Right cardiac atrium (tissue), 5 donors: ENCODE data around the gene STARD10. TPM values are rescaled to one million over a fixed set of nuclear protein-coding genes. Genes with fewer than 3 reads are reported as not detected.

ENCODE experiments used
- ATAC-seq, 2 donors: fragments of 200-7000 bp; cut with Tn5 transposase; one replicate each; pipeline versions ENCODE4 v1.8.0 to v1.9.1; 2020; ENCODE audit warnings: moderate library complexity in 2 of 2, mild to moderate bottlenecking in 1 of 2
- DNase-seq, 3 donors: peaks; one replicate each; pipeline ENCODE4 v3.0.0-alpha.2; 2020
- H3K27ac ChIP-seq: one replicate; pipeline ENCODE4 v1.5.1; 2013; ENCODE audit warnings: mild to moderate bottlenecking, low read length, control low read depth, moderate library complexity
- H3K27me3 ChIP-seq: one replicate; pipeline ENCODE4 v1.6.1; 2013; ENCODE audit not compliant: control insufficient read depth, insufficient read depth
- H3K4me1 ChIP-seq: one replicate; pipeline ENCODE4 v1.6.1; 2013; ENCODE audit warnings: low read length; ENCODE audit not compliant: control insufficient read depth, insufficient read depth
- H3K4me3 ChIP-seq: one replicate; pipeline ENCODE4 v1.5.1; 2013; ENCODE audit warnings: low read length, control low read depth
- H3K9me3 ChIP-seq: one replicate; pipeline ENCODE4 v1.6.1; 2013; ENCODE audit warnings: low read length; ENCODE audit not compliant: control insufficient read depth
- WGBS: extraction: QIAGEN DNeasy Blood & Tissue Kit; methylation state at CpG from one replicate; pipeline ENCODE4 v1.1.7; 2013; 5-methylcytosine and 5-hydroxymethylcytosine counted together
- intact Hi-C, 4 donors: fragments of 100-400 bp; cut with DNase I; formaldehyde crosslinking; loops; one replicate each; pipeline versions ENCODE4 v1.11.0 to v1.14.0; 2022 to 2023
- polyA plus RNA-seq: library from polyadenylated mRNA; stranded (reverse); fragments of 200-250 nt; gene quantifications from one replicate; pipeline ENCODE4 v1.2.3, GENCODE V29; 2013
- total RNA-seq, 4 donors: library from RNA; stranded (reverse); fragmentation: NEBNext Ultra II Directional; extraction: Animal tissue kit (Norgen Biotek cat#: 25700); gene quantifications; one replicate each; pipeline ENCODE4 v1.2.1, GENCODE V29; 2021
- donor health status: healthy with polysubstance abuse.
- donor health status: DM: no; HTN: yes; CAD: no.
- donor health status: DM: no; HTN: no; CAD: no.
- donor health status: DM: no; HTN: yes; CAD: no; lungs with severe emphysema.
- donor health status: DM: yes; HTN: yes; CAD: no.

The STARD10 gene
- total and polyA plus RNA-seq, 5 donors = 88.9 to 228 (median 122) TPM

DNA sequence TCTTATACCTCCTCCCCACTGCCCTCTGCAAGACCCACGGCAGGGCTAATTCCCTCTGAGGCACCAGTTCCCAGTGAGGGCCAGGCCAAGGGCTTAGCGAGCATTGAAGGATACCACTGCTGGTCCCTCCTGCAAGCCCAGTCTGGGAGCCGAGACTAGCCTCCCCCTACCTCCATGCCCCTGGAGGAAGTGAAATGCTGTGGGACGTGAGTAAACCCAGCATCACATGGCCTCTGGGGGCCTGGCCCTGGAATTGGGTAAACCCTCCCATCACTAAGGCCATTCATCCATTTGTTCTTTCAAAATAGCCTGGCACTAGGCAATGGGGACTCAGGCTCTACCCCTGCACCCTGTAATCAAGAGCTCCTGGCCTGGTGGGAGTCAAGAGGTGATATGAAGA lies 66.3 kb downstream of the STARD10 start:
- 42% methylated on average over 4 of the region's 4 CpGs for WGBS
- Histone ChIP-seq H3K27me3 (no peaks in the 10 kb centered on the region), H3K9me3 (no peaks in the 10 kb centered on the region), H3K4me3 (no peak overlapping the region), H3K27ac (no peak overlapping the region), H3K4me1 (peaks cover 7% of the 10 kb centered on the region)
- intact Hi-C loops = loop anchor here (2.0 to 10.0 kb wide), 4 partner anchors 65 to 457 kb away; partner anchors contain the start of gene STARD10 (in 2 of the 4)
- peak in 2 of 3 donors; percentile 33 for DNase-seq
- ATAC-seq = no peak

DNA sequence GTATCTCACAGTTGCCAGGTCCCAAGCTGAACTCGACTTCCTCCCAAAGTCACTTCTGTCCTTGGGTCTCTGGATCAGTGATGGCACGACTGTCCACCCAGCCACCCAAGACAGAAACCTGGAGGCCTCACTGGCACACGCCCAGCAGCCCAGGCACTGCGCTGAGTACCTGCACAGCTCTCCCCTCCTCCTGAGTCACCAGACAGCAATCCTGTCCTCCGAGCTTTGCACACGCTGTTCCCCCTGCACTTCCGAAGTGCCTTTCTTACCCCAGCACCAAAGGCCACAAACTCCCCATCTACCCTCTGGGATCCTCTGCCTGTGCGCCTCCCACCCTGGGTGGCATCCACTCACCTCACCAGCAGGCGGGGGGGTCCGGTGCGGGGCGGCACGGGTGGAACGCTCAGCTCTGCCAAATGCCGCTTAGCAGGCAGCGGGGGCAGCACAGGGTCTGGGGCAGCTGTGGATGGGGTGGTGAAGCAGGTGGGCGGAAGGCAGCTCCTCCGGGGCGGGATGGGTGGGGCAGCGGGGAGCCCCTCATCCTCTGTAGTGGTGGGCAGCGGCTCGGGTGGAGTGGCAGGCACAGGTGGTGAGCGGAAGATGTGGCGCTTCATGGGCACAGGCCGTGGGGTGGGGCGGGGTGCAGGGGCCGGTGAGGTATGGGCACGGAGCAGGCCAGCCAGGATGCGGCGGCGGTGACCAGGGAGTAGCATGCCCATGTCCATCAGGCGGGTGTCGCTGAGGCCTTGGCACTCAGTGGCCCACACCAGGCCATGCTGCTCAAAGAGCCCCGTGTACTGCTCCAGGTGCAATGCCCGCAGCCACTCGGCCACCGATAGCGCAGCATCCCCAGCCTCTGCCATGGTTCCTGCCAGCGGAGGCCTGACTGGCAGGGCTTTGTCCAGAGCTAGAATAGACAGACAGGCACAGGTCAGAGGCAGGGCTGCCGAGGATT lies 67.3 kb downstream of the STARD10 start:
- ATAC-seq (no peak), DNase-seq (peak in 2 of 3 donors; percentile 11 to 67)
- no peaks in the 10 kb centered on the region for H3K27me3 ChIP-seq
- no peaks in the 10 kb centered on the region for H3K9me3 ChIP-seq
- no peak overlapping the region for H3K27ac ChIP-seq
- H3K4me1 ChIP-seq = peaks cover 7% of the 10 kb centered on the region
- no peak overlapping the region for H3K4me3 ChIP-seq
- 92% methylated on average over 40 of the region's 40 CpGs for WGBS
- intact Hi-C loops = loop anchor here (2.0 to 10.0 kb wide), 4 partner anchors 66 to 458 kb away; partner anchors contain the start of gene STARD10 (in 2 of the 4)

DNA sequence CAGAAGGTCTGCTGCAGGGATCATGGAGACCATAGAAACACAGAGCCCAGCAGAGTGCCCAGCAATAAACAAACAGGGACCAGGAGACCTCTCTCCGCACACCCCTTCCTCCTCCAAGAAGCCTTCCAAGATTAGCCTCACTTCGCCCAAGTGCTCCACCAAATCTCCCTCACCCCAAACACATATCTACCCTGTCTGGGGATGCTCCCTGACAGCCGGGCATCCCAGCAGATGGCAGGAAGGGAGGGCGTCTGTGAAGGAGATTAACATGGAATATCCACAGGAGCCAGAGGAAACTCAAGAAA lies 68.2 kb downstream of the STARD10 start:
- Histone ChIP-seq H3K4me3 (no peak overlapping the region), H3K27me3 (no peaks in the 10 kb centered on the region), H3K4me1 (peaks cover 7% of the 10 kb centered on the region), H3K9me3 (no peaks in the 10 kb centered on the region), H3K27ac (no peak overlapping the region)
- DNase-seq (peak in 2 of 3 donors; percentile 13), ATAC-seq (no peak)
- WGBS = 75% methylated on average over 4 of the region's 4 CpGs
- intact Hi-C loops = loop anchor here (2.0 to 10.0 kb wide), 5 partner anchors 67 to 459 kb away; partner anchors contain the start of gene STARD10 (in 2 of the 4)

DNA sequence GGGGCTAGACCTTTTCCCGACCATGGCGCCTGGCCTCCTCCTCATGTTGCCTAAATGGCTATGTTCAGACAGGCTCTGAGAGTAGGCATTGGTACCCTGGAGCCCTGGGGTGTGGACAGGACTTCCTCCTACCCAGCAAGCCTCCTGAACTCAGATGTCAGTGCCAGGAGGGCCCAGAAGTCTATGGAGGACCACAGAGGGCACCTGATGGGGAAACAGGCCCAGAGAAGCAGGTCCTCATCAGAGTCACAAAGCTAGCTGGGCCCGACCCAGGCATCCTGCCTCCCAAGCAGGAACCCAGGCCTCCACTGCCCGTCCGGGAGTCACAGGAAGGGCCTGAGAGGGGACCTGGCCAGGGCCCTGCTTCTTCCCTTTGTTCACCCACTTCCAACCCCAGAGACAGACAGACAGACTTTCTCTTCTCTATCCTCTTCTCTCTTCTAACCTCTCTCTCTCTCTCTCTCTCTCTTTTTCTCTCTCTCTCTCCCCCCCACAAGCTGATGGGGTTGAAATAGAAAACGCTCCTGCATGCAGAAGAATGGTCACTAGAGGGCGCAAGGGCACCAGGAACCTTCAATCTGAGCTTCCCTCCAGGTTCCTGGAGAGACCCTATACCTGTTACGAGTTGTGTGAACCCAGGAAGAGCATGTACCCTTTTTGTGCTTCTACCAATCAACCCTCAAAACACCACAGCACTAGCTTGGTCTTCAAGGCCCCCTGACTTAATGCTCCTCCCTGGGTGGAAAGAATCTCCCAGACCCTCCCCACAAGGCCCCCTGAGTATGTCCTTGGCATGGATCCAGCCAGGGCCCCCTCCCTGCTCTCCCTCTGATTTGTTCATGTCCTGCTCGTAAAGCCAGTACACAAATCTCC lies 68.8 kb downstream of the STARD10 start:
- Histone ChIP-seq H3K27me3 (no peaks in the 10 kb centered on the region), H3K9me3 (no peaks in the 10 kb centered on the region), H3K4me1 (peaks cover 11% of the 10 kb centered on the region), H3K27ac (no peak overlapping the region), H3K4me3 (no peak overlapping the region)
- DNase-seq = peak; percentile 70 to 83 (median 78)
- WGBS = 47% methylated on average over 9 of the region's 9 CpGs
- no peak for ATAC-seq
- intact Hi-C loops = loop anchor here (2.0 to 10.0 kb wide), 4 partner anchors 67 to 460 kb away; partner anchors contain the start of gene STARD10 (in 2 of the 4)

DNA sequence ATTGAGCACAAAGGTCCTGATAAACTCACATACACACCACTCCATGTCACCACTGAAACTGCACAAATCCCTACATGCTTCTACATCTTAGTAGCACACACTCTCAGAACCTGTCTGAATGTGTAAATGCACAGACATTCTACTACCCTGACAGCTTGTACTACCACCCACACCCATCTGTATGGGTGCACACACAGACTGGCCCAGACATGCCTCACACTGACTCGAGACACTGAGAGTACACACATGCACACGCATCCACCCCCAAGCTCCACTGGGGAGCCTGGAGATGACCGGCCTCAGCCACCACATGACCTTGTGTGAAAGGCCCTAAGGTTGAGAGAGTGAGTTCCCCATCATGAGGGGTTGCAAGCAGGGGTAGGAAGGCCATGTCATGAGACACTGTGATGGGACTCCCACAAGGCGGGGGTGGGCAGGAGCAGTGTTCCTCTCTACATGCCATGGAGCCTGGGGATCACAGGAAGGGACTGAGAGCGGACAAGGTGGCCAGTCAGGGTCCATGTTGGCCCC lies 69.8 kb downstream of the STARD10 start:
- no peak for ATAC-seq
- H3K27ac ChIP-seq = no peak overlapping the region
- intact Hi-C loops = loop anchor here in 2 of 4 donors (2.0 to 10.0 kb wide), 3 partner anchors 69 to 461 kb away; no protein-coding TSS in a partner anchor
- DNase-seq = peak in 2 of 3 donors; percentile 11 to 30
- peaks cover 19% of the 10 kb centered on the region for H3K4me1 ChIP-seq
- H3K4me3 ChIP-seq = no peak overlapping the region
- no peaks in the 10 kb centered on the region for H3K27me3 ChIP-seq
- no peaks in the 10 kb centered on the region for H3K9me3 ChIP-seq
- WGBS = 89% methylated on average over 5 of the region's 5 CpGs

DNA sequence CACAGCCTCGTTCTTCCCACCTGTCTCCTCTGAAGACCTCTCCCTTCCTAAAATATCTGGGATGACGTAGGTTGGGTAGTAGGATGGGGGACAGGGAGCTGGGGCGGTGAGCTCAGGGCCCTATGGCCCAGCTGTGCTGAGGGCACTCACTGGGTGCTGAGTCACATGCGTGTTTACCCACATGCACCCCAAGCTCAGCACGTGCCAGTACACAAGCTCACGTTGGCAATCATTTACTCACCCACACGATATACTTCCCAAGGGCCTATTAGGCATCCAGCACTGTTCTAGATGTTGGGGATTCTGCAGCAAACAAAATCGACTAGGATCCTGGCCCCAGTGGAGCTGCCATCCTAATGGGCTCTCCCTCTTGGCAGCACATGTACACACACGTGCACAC lies 70.3 kb downstream of the STARD10 start:
- H3K4me3 ChIP-seq = no peak overlapping the region
- ATAC-seq = no peak
- H3K27me3 ChIP-seq = no peaks in the 10 kb centered on the region
- 80% methylated on average over 9 of the region's 9 CpGs for WGBS
- H3K27ac ChIP-seq = no peak overlapping the region
- H3K9me3 ChIP-seq = no peaks in the 10 kb centered on the region
- intact Hi-C loops = loop anchor here in 2 of 4 donors (10.0 kb wide), 2 partner anchors 451 to 461 kb away; no protein-coding TSS in a partner anchor
- peaks cover 23% of the 10 kb centered on the region for H3K4me1 ChIP-seq
- peak in 1 of 3 donors; percentile 21 for DNase-seq

DNA sequence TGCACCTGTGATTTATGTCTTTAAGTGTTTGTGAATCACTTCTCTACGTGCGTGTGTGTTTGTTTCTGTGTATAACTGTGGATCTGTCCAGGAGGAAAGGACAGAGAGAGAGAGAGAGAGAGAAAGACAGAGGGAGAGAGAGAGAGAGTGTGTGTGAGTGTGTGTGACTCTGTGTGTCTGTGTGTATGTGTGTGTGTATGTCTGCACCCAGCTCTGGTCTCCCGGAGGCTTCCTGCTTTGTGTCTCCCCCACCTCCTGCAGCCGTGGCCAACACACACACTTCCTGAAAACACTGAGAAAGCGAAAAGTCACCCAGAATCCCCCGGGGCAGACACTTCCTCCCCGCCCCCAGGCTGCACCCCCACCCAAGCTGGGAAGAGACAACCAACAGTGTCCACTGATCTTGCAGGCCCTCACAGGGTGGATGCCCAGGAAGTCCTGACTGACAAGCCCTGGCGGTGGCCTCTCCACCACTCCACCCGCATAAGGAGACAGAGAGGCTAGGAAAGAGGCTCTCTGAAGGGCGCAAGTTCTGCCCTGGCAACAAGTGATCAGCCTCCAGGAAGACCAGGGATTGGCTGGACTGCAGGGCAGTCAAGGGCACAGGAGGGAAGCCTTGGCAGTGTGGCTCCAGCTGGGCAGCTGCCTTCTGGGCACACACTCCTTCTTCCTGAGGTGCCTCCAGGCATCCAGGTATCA lies 71.6 kb downstream of the STARD10 start:
- H3K4me1 ChIP-seq = peaks cover 20% of the 10 kb centered on the region

DNA sequence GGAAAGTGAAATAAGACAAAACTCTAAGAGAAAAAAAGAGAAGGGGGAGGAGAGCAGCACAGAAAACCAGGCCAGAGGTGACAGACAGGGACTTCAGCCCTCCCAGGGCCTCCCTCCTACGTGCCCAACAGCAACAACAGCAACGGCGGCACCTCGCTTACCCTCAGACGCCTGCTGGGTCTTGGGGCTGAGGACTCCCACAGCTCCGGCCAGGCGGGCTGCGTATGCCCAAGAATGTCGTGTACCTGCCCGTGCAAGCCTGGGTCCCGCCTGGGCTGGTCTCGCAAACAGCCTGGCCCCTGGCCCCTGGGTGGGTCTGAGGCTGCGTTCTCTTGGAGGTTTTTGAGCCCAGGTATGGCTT lies 72.2 kb downstream of the STARD10 start:
- intact Hi-C loops = loop anchor here in 2 of 4 donors (10.0 kb wide), 2 partner anchors 453 to 463 kb away; no protein-coding TSS in a partner anchor
- DNase-seq (peak; percentile 35 to 78 (median 77)), ATAC-seq (peak; percentile 9 to 15)
- Histone ChIP-seq H3K4me3 (peak overlapping the region; percentile 53), H3K4me1 (peaks cover 23% of the 10 kb centered on the region), H3K9me3 (no peaks in the 10 kb centered on the region), H3K27ac (peak overlapping the region; percentile 99), H3K27me3 (no peaks in the 10 kb centered on the region)
- 6% methylated on average over 13 of the region's 13 CpGs for WGBS

More for the DNA sequence above, 71.6 kb downstream of the STARD10 start:
- H3K27ac ChIP-seq = peak overlapping the region; percentile 99
- no peaks in the 10 kb centered on the region for H3K27me3 ChIP-seq
- no peaks in the 10 kb centered on the region for H3K9me3 ChIP-seq
- ATAC-seq (peak; percentile 85 to 88), DNase-seq (peak; percentile 89 to 95 (median 94))
- WGBS = under 1% methylated on average over 10 of the region's 10 CpGs
- intact Hi-C loops = loop anchor here in 2 of 4 donors (10.0 kb wide), 2 partner anchors 453 to 463 kb away; no protein-coding TSS in a partner anchor
- peak overlapping the region; percentile 53 for H3K4me3 ChIP-seq

DNA sequence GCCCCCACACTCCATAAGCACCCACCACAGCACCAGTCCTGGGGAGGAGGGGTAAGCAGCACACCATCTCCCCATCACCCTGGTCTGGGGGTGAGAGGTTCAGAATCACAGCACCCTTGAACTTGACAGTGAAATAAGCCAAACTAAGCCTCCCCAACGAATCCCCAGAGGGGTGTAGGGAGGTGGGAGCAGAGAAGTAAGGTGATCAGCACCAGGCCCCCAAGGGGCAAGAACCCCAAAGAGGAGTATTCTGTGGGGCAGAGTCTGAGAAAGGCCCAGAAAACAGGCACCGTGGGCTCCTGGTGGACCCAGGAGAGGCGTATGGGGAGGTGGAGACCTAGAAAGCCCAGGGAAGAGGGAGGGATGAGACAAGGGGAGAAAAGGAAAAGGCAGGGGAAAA lies 72.6 kb downstream of the STARD10 start:
- WGBS = 8% methylated on average over 3 of the region's 3 CpGs
- DNase-seq = peak in 1 of 3 donors; percentile 40
- intact Hi-C loops = loop anchor here in 2 of 4 donors (10.0 kb wide), 2 partner anchors 454 to 464 kb away; no protein-coding TSS in a partner anchor

DNA sequence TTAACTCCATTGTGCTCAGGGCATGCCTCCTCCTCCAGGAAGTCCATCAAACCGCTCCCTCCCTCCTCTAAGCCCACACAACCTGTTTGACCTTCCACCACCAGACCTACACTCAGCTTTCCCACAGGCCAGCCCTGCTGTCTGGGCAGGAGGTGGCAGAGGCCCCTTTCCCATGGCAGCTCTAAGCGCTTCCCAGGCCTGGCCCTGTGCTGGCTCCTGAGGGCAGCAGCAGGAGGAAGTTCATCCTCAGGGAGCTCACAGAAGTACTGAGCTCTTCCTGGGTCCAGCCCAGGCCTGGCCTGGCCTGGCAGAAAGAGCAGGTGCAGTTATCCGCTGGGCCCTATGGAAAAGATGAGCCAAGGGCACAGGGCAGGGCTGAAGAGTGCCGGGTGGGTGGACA lies 73.1 kb downstream of the STARD10 start:
- Histone ChIP-seq H3K4me3 (peak overlapping the region; percentile 53), H3K9me3 (no peaks in the 10 kb centered on the region), H3K4me1 (peaks cover 26% of the 10 kb centered on the region), H3K27ac (peak overlapping the region; percentile 99), H3K27me3 (no peaks in the 10 kb centered on the region)
- ATAC-seq (no peak), DNase-seq (peak; percentile 24 to 66 (median 58))
- intact Hi-C loops = loop anchor here in 2 of 4 donors (10.0 kb wide), 2 partner anchors 454 to 464 kb away; no protein-coding TSS in a partner anchor
- WGBS = 67% methylated on average over 4 of the region's 4 CpGs

More for the DNA sequence above, 72.6 kb downstream of the STARD10 start:
- no peak for ATAC-seq
- peak overlapping the region; percentile 99 for H3K27ac ChIP-seq
- H3K9me3 ChIP-seq = no peaks in the 10 kb centered on the region
- H3K4me3 ChIP-seq = peak overlapping the region; percentile 53
- peaks cover 26% of the 10 kb centered on the region for H3K4me1 ChIP-seq
- H3K27me3 ChIP-seq = no peaks in the 10 kb centered on the region
